SK-N-SH (cell line): Measurements from ENCODE around the gene CDK6. TPM values are rescaled to one million over a fixed set of nuclear protein-coding genes. Genes with fewer than 3 reads are reported as not detected.

Experiments
- CTCF ChIA-PET: fragments of 300-600, 350-600 bp; formaldehyde crosslinking; extraction: SDS; loops from one replicate; lab custom pipeline; 2021; lab: Yijun Ruan, JAX
- POLR2A ChIA-PET: fragments of 350-600 bp; sonication (Branson Sonifier 250); formaldehyde crosslinking; extraction: SDS; loops from one replicate; lab custom pipeline; 2020; ENCODE audit warnings: antibody characterized with exemption, inconsistent platforms; lab: Yijun Ruan, JAX
- DNase-seq: peaks from one replicate; pipeline ENCODE4 v3.0.0; 2012
- H2AFZ ChIP-seq: fragments of 200-600 bp; sonication (generic); 2 replicates; pipeline ENCODE4 v1.8.1; 2016; ENCODE audit warnings: antibody characterized with exemption, mild to moderate bottlenecking, low read depth
- H3F3A ChIP-seq: fragments of 200-600 bp; sonication (generic); replicated peaks from 2 replicates; pipeline ENCODE3; 2016; ENCODE audit warnings: antibody characterized with exemption, mild to moderate bottlenecking; ENCODE audit not compliant: insufficient read depth
- H3K27ac ChIP-seq, 2 experiments: fragments of 200-500 bp in 1 of 2; fragments of 200-600 bp in 1 of 2; sonication (Bioruptor generic) in 1 of 2; sonication (generic), shearing (Covaris generic) in 1 of 2; 2 replicates each; pipeline versions ENCODE4 v1.5.1 to v1.6.1; 2014 to 2016; ENCODE audit warnings: low read depth in 2 of 2, inconsistent platforms in 1 of 2, low read length in 1 of 2, mild to moderate bottlenecking in 1 of 2, mixed read lengths in 1 of 2
- H3K27me3 ChIP-seq: fragments of 200-600 bp; sonication (generic), shearing (Covaris generic); 2 replicates; pipeline ENCODE4 v1.6.1; 2016; ENCODE audit warnings: mixed run types; ENCODE audit not compliant: insufficient read depth
- H3K36me3 ChIP-seq, 2 experiments: fragments of 200-500 bp in 1 of 2; fragments of 200-600 bp in 1 of 2; sonication (Bioruptor generic) in 1 of 2; sonication (generic) in 1 of 2; replicated peaks in 1 of 2; 2 replicates each; pipeline versions ENCODE3 to v1.5.1; 2014 to 2016; ENCODE audit warnings: low read length in 1 of 2, mild to moderate bottlenecking in 1 of 2; ENCODE audit not compliant: insufficient read depth in 2 of 2, control insufficient read depth in 1 of 2
- H3K4me1 ChIP-seq, 2 experiments: fragments of 200-500 bp in 1 of 2; fragments of 200-600 bp in 1 of 2; sonication (Bioruptor generic) in 1 of 2; sonication (generic), shearing (Covaris generic) in 1 of 2; 2 replicates each; pipeline versions ENCODE4 v1.5.1 to v1.6.1; 2014 to 2016; ENCODE audit warnings: low read depth in 1 of 2, low read length in 1 of 2, mixed run types in 1 of 2; ENCODE audit not compliant: insufficient read depth in 2 of 2, control insufficient read depth in 1 of 2
- H3K4me2 ChIP-seq: fragments of 200-600 bp; sonication (generic), shearing (Covaris generic); 2 replicates; pipeline ENCODE4 v1.6.1; 2017; ENCODE audit warnings: mixed run types
- H3K4me3 ChIP-seq, 2 experiments: fragments of 200-500 bp in 1 of 2; fragments of 200-600 bp in 1 of 2; sonication (Bioruptor generic) in 1 of 2; sonication (generic), shearing (Covaris generic) in 1 of 2; 2 replicates each; pipeline versions ENCODE4 v1.5.1 to v1.8.1; 2014 to 2016; ENCODE audit warnings: low read depth in 2 of 2, inconsistent platforms in 1 of 2, low read length in 1 of 2, mild to moderate bottlenecking in 1 of 2, mixed read lengths in 1 of 2, moderate library complexity in 1 of 2
- H3K79me2 ChIP-seq: fragments of 200-600 bp; sonication (generic); 2 replicates; pipeline ENCODE4 v1.8.1; 2017; ENCODE audit warnings: mild to moderate bottlenecking; ENCODE audit not compliant: insufficient read depth
- H3K9ac ChIP-seq: fragments of 200-600 bp; sonication (generic); 2 replicates; pipeline ENCODE4 v1.6.1; 2017; ENCODE audit warnings: mixed run types
- H3K9me2 ChIP-seq: fragments of 200-600 bp; sonication (generic); 2 replicates; pipeline ENCODE4 v1.6.1; 2017; ENCODE audit warnings: mixed run types
- H3K9me3 ChIP-seq: fragments of 200-600 bp; sonication (generic); 2 replicates; pipeline ENCODE4 v1.6.1; 2017; ENCODE audit warnings: mixed run types, mild to moderate bottlenecking, moderate library complexity
- H4K20me1 ChIP-seq: fragments of 200-600 bp; sonication (generic); 2 replicates; pipeline ENCODE4 v1.6.1; 2017; ENCODE audit warnings: mild to moderate bottlenecking, mixed run types; ENCODE audit not compliant: insufficient read depth
- CHD2 ChIP-seq: fragments of 150-350 bp; IDR thresholded peaks from 2 replicates; pipeline ENCODE4 v1.6.1; 2018; ENCODE audit warnings: low read length; ENCODE audit not compliant: partially characterized antibody
- ELF1 ChIP-seq: IDR thresholded peaks from 2 replicates; pipeline ENCODE4 v1.4.0; 2012
- FOSL2 ChIP-seq: IDR thresholded peaks from 2 replicates; pipeline ENCODE4 v1.4.0; 2012; ENCODE audit warnings: low read depth, mild to moderate bottlenecking, moderate library complexity, borderline replicate concordance
- FOXJ3 ChIP-seq: sonication (generic); formaldehyde crosslinking; IDR thresholded peaks from 2 replicates; pipeline ENCODE4 v1.5.1; 2020; ENCODE audit warnings: mild to moderate bottlenecking, missing genetic modification reagents
- GABPA ChIP-seq: IDR thresholded peaks from 2 replicates; pipeline ENCODE4 v1.4.0; 2012; ENCODE audit warnings: low read depth, mild to moderate bottlenecking
- GATA2 ChIP-seq: sonication (generic); formaldehyde crosslinking; IDR thresholded peaks from 2 replicates; pipeline ENCODE4 v1.5.0; 2020; ENCODE audit warnings: mild to moderate bottlenecking, missing genetic modification reagents
- JUND ChIP-seq: IDR thresholded peaks from 2 replicates; pipeline ENCODE4 v1.4.0; 2012
- RCOR1 ChIP-seq: fragments of 150-350 bp; IDR thresholded peaks from 2 replicates; pipeline ENCODE4 v1.6.1; 2017; ENCODE audit warnings: antibody characterized with exemption, low read length
- SMC3 ChIP-seq: IDR thresholded peaks from 2 replicates; pipeline ENCODE4 v1.6.1; 2012; ENCODE audit warnings: low read depth, low read length, improper control_type of control experiment
- TCF12 ChIP-seq: IDR thresholded peaks from 2 replicates; pipeline ENCODE4 v1.4.0; 2012
- WGBS: methylation state at CpG from one replicate; pipeline ENCODE4 v1.1.6; 2017; ENCODE audit warnings: low lambda C conversion rate; 5-methylcytosine and 5-hydroxymethylcytosine counted together
- polyA plus RNA-seq, 3 experiments: library from polyadenylated mRNA; depleted of rRNA; stranded (reverse); fragments of >200 nt; gene quantifications; 2 replicates each; pipeline ENCODE4 v1.2.3, GENCODE V29; 2012
- TF ChIP-seq, protein P1 (sequence below): IDR thresholded peaks from 2 replicates; pipeline ENCODE4 v1.4.0; 2012; ENCODE audit warnings: low read depth, borderline replicate concordance
- TF ChIP-seq, protein P2 (sequence below): fragments of 200-600 bp; sonication (generic); IDR thresholded peaks from 2 replicates; pipeline ENCODE4 v1.6.1; 2017; ENCODE audit warnings: antibody characterized with exemption, mild to moderate bottlenecking, moderate library complexity

Gene CDK6
- polyA plus RNA-seq, 1 of the 3 experiments (the other 2 are of a cell fraction) = 30.3 TPM

- peaks cover 5 to 37% of the 10 kb centered on the region in 2 experiments for H3K36me3 ChIP-seq
- H3K9ac ChIP-seq = peak overlapping the region; percentile 13; the same call in 1 of the 2 replicates
- H3K27me3 ChIP-seq = no peaks in the 10 kb centered on the region
- H3K9me3 ChIP-seq = no peaks in the 10 kb centered on the region
- H2AFZ ChIP-seq = no peak overlapping the region
- H3K9me2 ChIP-seq = no peaks in the 10 kb centered on the region
- H3K4me3 ChIP-seq = no peak overlapping the region
- DNase-seq = no peak
- POLR2A ChIA-PET = no interaction called here
- peaks cover 97% of the 10 kb centered on the region for H3K79me2 ChIP-seq
- peaks cover 19 to 40% of the 10 kb centered on the region in 2 experiments for H3K4me1 ChIP-seq
- CTCF ChIA-PET = interaction anchor here (1.2 to 1.5 kb wide), 2 partner anchors 29 to 93 kb away, joined by 3 to 4 read pairs; no protein-coding TSS in a partner anchor
- H4K20me1 ChIP-seq = no peaks in the 10 kb centered on the region
- TF ChIP-seq, protein P1, sequence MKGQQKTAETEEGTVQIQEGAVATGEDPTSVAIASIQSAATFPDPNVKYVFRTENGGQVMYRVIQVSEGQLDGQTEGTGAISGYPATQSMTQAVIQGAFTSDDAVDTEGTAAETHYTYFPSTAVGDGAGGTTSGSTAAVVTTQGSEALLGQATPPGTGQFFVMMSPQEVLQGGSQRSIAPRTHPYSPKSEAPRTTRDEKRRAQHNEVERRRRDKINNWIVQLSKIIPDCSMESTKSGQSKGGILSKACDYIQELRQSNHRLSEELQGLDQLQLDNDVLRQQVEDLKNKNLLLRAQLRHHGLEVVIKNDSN = no peak
- TF ChIP-seq GATA2 (CRISPR knock-in tag) (no peak), FOXJ3 (CRISPR knock-in tag) (no peak), SMC3 (no peak), JUND (no peak), CHD2 (no peak)
- TF ChIP-seq, protein P2, sequence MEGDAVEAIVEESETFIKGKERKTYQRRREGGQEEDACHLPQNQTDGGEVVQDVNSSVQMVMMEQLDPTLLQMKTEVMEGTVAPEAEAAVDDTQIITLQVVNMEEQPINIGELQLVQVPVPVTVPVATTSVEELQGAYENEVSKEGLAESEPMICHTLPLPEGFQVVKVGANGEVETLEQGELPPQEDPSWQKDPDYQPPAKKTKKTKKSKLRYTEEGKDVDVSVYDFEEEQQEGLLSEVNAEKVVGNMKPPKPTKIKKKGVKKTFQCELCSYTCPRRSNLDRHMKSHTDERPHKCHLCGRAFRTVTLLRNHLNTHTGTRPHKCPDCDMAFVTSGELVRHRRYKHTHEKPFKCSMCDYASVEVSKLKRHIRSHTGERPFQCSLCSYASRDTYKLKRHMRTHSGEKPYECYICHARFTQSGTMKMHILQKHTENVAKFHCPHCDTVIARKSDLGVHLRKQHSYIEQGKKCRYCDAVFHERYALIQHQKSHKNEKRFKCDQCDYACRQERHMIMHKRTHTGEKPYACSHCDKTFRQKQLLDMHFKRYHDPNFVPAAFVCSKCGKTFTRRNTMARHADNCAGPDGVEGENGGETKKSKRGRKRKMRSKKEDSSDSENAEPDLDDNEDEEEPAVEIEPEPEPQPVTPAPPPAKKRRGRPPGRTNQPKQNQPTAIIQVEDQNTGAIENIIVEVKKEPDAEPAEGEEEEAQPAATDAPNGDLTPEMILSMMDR = no peak
- peaks cover 51% of the 10 kb centered on the region for H3F3A ChIP-seq
- 91% methylated on average over 4 of the region's 4 CpGs for WGBS
- H3K4me2 ChIP-seq = peak overlapping the region; percentile 17
- H3K27ac ChIP-seq = peak overlapping the region; percentile 61 to 75; a peak in 3 of 4 replicates
These were observed 96.2 kb downstream of the CDK6 start for GRCh38 chr7:92740134-92740533.

DNA sequence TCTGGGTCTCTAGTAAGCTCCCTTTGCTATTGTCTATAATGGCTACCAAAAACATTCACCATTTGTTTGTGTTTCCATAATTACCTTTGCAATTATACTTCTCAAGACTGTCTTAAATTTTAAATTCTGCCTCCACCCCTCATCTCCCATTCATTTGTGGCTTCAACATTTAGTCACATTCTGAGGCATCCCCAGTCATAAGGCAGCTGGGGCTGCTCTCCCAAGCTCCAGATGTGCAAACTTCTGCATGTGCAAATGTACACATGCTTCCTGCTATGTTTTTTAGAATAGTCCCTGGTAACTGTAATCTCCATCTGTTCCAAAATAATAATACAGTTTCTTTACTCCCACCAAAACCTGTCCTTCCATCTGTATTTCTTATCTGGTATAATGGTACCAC lies 97.3 kb downstream of the CDK6 start:
- H3K9me2 ChIP-seq = no peaks in the 10 kb centered on the region
- no peaks in the 10 kb centered on the region for H4K20me1 ChIP-seq
- CTCF ChIA-PET = interaction anchor here (1.0 kb wide), 1 partner anchor 118 kb away, joined by 4 read pairs; no protein-coding TSS in a partner anchor
- H3K9me3 ChIP-seq = no peaks in the 10 kb centered on the region
- peaks cover 97% of the 10 kb centered on the region for H3K79me2 ChIP-seq
- TF ChIP-seq RCOR1 (no peak), FOXJ3 (CRISPR knock-in tag) (no peak), GABPA (no peak), ELF1 (no peak), JUND (no peak), FOSL2 (no peak), TCF12 (no peak)
- DNase-seq = no peak
- H3K9ac ChIP-seq = no peak overlapping the region
- POLR2A ChIA-PET = no interaction called here
- peaks cover 5 to 28% of the 10 kb centered on the region in 2 experiments for H3K36me3 ChIP-seq
- no peak overlapping the region for H2AFZ ChIP-seq
- H3K27ac ChIP-seq = no peak overlapping the region; a peak in 1 of 4 replicates
- H3F3A ChIP-seq = peaks cover 51% of the 10 kb centered on the region
- no peak overlapping the region for H3K4me2 ChIP-seq
- no peak overlapping the region for H3K4me3 ChIP-seq
- H3K4me1 ChIP-seq = peaks cover 19 to 44% of the 10 kb centered on the region in 2 experiments
- H3K27me3 ChIP-seq = no peaks in the 10 kb centered on the region
